NCI-H1694 treated with DMSO at 0.1 percent for 48 hours (cell line): ENCODE data around the gene CS.
A peak's percentile ranks its signal among the peaks of the same experiment; 100 is the strongest.
"Not testable (repeated sequence)": the region's sequence is repeated elsewhere in the genome, so short reads cannot be mapped to it uniquely, and the experiment has no call there.

Experiments used
- DNase-seq: peaks from one replicate; lab custom pipeline; 2025; lab: John Stamatoyannopoulos, UW

The CS gene

GRCh38 chr12:56280849-56281248, 19.3 kb downstream of the CS start:
- no peak for DNase-seq

- DNase-seq = no peak
Measured at GRCh38 chr12:56278905-56279304, 21.2 kb downstream of the CS start.

- no peak for DNase-seq
Measured at GRCh38 chr12:56274299-56274698, 25.8 kb downstream of the CS start.

- not testable (repeated sequence) for DNase-seq
Measured at GRCh38 chr12:56272468-56272867, 27.7 kb downstream of the CS start.

- no peak for DNase-seq
Measured at GRCh38 chr12:56271031-56271430, 29.1 kb downstream of the CS start.

GRCh38 chr12:56267443-56268071, 32.6 kb downstream of the CS start:
- no peak for DNase-seq

GRCh38 chr12:56266693-56267442, 33.3 kb downstream of the CS start, which contains the start of gene COQ10A:
TSS of gene COQ10A (plus strand) at chr12:56266942. CDS start at chr12:56267119, 177 bp downstream.
- DNase-seq = peak; percentile 81

- DNase-seq = not testable (repeated sequence)
Measured at GRCh38 chr12:56266068-56266692, 34.0 kb downstream of the CS start.

GRCh38 chr12:56262955-56263354, 37.2 kb downstream of the CS start:
- DNase-seq = not testable (repeated sequence)

GRCh38 chr12:56261503-56262232, 38.5 kb downstream of the CS start:
- DNase-seq = no peak

GRCh38 chr12:56260921-56261320, 39.2 kb downstream of the CS start:
- DNase-seq = no peak

GRCh38 chr12:56260380-56260779, 39.8 kb downstream of the CS start:
- DNase-seq = no peak

GRCh38 chr12:56258820-56259183, 41.3 kb downstream of the CS start:
- DNase-seq = no peak

GRCh38 chr12:56258068-56258819, 41.9 kb downstream of the CS start, which contains the start of gene ANKRD52:
TSS of gene ANKRD52 (minus strand) at chr12:56258384. CDS start at chr12:56258269, 115 bp downstream.
- DNase-seq = peak; percentile 14

- no peak for DNase-seq
Measured at GRCh38 chr12:56257491-56258067, 42.6 kb downstream of the CS start.

- no peak for DNase-seq
Measured at GRCh38 chr12:56257071-56257470, 43.1 kb downstream of the CS start.

GRCh38 chr12:56256326-56256960, 43.7 kb downstream of the CS start:
- no peak for DNase-seq

- no peak for DNase-seq
Measured at GRCh38 chr12:56255671-56256070, 44.5 kb downstream of the CS start.

GRCh38 chr12:56253091-56253490, 47.0 kb downstream of the CS start:
- no peak for DNase-seq

GRCh38 chr12:56252649-56253048, 47.5 kb downstream of the CS start:
- DNase-seq = no peak

- no peak for DNase-seq
Measured at GRCh38 chr12:56248711-56249110, 51.4 kb downstream of the CS start.
